ENCODE data around the gene GRN.
A peak's percentile ranks its signal among the peaks of the same experiment; 100 is the strongest.
"Not testable (repeated sequence)": the region's sequence is repeated elsewhere in the genome, so short reads cannot be mapped to it uniquely, and the experiment has no call there.

The GRN gene

DNA sequence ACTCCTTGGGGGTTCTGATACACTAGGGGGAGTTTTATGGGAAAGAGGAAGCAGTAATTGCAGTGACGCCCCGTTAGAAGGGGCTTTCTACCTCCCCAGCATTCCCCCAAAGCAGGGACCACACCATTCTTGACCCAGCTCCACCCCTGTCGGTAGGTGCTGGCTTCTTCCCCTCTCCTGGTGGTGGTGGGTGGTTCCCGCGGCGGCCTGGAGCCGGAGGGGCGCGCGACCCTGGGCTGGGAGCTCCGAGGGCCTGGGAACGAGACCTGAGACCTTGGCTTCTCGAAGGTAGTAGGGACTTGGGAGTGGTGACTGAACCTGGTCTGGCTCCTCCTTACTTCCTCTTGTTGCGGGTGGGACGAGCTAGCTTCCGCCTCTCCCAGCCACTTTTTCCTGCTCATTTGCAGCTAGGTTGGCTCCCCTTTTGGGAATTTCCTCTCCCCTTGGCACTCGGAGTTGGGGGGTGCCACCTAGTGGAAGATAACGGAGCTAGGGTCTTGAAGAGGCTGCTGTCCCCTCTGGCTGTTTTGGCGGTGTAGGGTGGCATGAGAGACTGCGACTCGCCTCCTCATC is 438 bp downstream of the GRN start:
- Histone ChIP-seq H3K4me3 (ENCODE audit: insufficient read depth, low read depth, low read length, poor library complexity, severe bottlenecking) (peak overlapping the region; percentile 65), H3K36me3 (ENCODE audit: control insufficient read depth, insufficient read depth, low read length) (no peaks in the 10 kb centered on the region), H3K4me1 (ENCODE audit: control insufficient read depth, insufficient read depth, low read length, poor library complexity, severe bottlenecking) (peaks cover 6% of the 10 kb centered on the region), H3K9me3 (ENCODE audit: control insufficient read depth, low read length) (no peaks in the 10 kb centered on the region), H3K27me3 (replicated peaks; ENCODE audit: control insufficient read depth, insufficient read depth, low read length, poor library complexity, severe bottlenecking) (no peaks in the 10 kb centered on the region), H3K27ac (ENCODE audit: insufficient read depth, low read length, poor library complexity, severe bottlenecking) (peak overlapping the region; percentile 57)
- DNase-seq: peak in 1 of 3 donors; percentile 26

DNA sequence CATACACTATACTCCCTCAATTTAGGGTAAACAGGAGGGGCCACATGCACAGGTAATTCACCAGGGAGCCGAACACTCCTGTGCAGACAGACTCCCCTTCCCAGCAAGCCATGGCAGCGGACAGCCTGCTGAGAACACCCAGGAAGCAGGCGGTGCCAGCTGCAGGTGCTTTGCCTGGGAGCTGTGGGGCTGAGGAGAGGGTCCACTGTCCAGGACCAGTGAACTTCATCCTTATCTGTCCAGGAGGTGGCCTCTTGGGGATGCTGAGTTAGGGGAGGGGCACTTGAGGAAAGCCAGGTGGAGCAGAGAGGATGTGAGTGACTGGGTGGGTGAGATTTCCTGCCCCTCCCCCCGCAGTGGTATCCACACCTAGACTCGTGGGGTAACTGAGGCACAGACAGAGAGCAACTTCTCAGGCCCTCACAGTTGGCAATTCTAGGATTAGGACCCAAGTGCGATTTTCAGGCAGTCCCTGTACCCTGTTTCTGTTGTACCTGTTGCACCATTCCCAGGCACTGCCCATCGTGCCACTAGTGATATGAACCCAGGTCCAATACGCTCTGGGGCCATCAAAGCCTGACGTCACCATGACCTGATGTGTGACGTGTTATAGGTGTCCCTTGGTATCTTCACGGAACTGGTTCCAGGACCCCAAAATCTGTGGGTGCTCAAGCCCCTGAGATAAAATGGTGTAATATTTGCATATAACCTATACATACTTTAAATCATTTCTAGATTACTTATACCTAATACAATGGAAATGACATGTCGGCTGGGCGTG is 1.2 kb downstream of the GRN start:
- no peak for DNase-seq
- peaks cover 6% of the 10 kb centered on the region for H3K4me1 ChIP-seq (ENCODE audit: control insufficient read depth, insufficient read depth, low read length, poor library complexity, severe bottlenecking)
- H3K36me3 ChIP-seq (ENCODE audit: control insufficient read depth, insufficient read depth, low read length): no peaks in the 10 kb centered on the region
- H3K9me3 ChIP-seq (ENCODE audit: control insufficient read depth, low read length): no peaks in the 10 kb centered on the region
- no peaks in the 10 kb centered on the region for H3K27me3 ChIP-seq (replicated peaks; ENCODE audit: control insufficient read depth, insufficient read depth, low read length, poor library complexity, severe bottlenecking)
- H3K27ac ChIP-seq (ENCODE audit: insufficient read depth, low read length, poor library complexity, severe bottlenecking): peak overlapping the region; percentile 57
- peak overlapping the region; percentile 65 for H3K4me3 ChIP-seq (ENCODE audit: insufficient read depth, low read depth, low read length, poor library complexity, severe bottlenecking)

DNA sequence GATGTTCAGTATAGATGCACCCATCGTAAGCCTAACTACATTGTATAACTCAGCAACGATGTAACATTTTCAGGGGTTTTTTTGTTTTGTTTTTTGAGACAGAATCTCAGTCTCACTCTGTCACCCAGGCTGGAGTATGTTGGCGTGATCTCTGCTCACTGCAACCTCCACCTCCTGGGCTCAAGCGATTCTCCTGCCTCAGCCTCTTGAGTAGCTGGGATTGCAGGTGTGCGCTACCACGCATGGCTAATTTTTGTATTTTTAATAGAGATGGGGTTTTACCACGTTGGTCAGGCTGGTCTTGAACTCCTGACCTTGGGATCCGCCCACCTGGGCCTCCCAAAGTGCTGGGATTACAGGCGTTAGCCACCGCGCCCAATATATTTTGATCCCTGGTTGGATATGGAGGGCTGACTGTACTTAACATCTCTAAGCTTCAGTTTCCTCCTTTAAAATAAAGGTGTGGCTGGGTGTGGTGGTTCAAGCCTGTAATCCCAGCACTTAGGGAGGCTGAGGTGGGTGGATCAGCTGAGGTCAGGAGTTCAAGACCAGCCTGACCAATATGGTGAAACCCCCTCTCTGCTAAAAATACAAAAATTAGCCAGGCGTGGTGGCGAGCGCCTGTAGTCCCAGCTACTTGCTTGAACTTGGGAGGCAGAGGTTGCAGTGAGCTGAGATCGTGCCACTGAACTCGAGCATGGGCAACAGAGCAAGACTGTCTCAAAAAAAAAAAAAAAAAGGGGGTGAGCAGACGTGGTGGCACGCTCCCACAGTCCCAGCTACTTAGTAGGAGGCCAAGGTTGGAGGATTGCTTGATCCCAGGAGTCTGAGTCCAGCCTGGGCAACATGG is 2.3 kb downstream of the GRN start:
- H3K36me3 ChIP-seq (ENCODE audit: control insufficient read depth, insufficient read depth, low read length); DNase-seq; H3K27me3 ChIP-seq (replicated peaks; ENCODE audit: control insufficient read depth, insufficient read depth, low read length, poor library complexity, severe bottlenecking); H3K27ac ChIP-seq (ENCODE audit: insufficient read depth, low read length, poor library complexity, severe bottlenecking); H3K4me1 ChIP-seq (ENCODE audit: control insufficient read depth, insufficient read depth, low read length, poor library complexity, severe bottlenecking); H3K4me3 ChIP-seq (ENCODE audit: insufficient read depth, low read depth, low read length, poor library complexity, severe bottlenecking); H3K9me3 ChIP-seq (ENCODE audit: control insufficient read depth, low read length): not testable (repeated sequence)

DNA sequence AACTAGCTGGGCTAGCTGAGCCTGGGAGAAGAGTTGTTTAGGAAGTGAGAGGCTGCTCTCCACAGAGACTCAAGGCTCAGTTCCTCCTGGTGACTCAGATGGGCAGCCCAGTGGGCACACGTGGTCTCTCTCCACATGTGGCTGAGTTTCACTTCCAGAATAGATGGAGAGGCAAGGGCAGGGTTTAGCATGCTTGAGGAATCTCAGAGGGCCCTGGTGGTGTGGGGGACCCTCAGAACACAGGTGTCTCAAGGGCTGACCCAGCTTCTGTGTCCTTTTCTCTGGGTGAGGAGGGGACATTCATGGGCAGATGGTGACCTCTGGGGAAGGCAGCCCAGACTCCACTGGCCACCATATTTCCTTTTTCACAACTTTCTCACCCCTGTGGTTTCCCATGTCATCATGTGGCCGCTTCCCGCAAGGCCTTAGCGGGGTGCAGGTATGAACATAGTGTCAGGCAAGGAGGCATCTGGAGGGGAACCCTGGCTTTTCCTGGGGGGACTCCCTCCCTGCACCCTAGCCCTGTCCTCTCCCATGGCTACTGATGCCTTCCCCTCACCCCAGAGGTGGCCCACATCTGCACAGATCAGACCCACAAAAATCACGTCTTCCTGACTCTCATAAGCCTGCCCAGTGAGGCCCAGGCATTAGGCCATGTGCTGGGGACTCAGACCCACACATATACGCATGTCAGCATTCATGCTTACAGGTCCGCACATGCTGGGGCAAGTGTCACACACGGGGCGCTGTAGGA is 3.3 kb downstream of the GRN start:
- DNase-seq: no peak
- Histone ChIP-seq H3K4me1 (ENCODE audit: control insufficient read depth, insufficient read depth, low read length, poor library complexity, severe bottlenecking) (peaks cover 6% of the 10 kb centered on the region), H3K27ac (ENCODE audit: insufficient read depth, low read length, poor library complexity, severe bottlenecking) (no peak overlapping the region), H3K27me3 (replicated peaks; ENCODE audit: control insufficient read depth, insufficient read depth, low read length, poor library complexity, severe bottlenecking) (no peaks in the 10 kb centered on the region), H3K4me3 (ENCODE audit: insufficient read depth, low read depth, low read length, poor library complexity, severe bottlenecking) (no peak overlapping the region), H3K36me3 (ENCODE audit: control insufficient read depth, insufficient read depth, low read length) (peaks cover 7% of the 10 kb centered on the region), H3K9me3 (ENCODE audit: control insufficient read depth, low read length) (no peaks in the 10 kb centered on the region)

DNA sequence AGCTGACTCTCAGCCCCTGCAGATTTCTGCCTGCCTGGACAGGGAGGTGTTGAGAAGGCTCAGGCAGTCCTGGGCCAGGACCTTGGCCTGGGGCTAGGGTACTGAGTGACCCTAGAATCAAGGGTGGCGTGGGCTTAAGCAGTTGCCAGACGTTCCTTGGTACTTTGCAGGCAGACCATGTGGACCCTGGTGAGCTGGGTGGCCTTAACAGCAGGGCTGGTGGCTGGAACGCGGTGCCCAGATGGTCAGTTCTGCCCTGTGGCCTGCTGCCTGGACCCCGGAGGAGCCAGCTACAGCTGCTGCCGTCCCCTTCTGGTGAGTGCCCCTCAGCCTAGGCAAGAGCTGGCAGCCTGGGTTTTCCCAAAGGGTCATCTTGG is 3.9 kb downstream of the GRN start:
- no peaks in the 10 kb centered on the region for H3K27me3 ChIP-seq (replicated peaks; ENCODE audit: control insufficient read depth, insufficient read depth, low read length, poor library complexity, severe bottlenecking)
- no peaks in the 10 kb centered on the region for H3K9me3 ChIP-seq (ENCODE audit: control insufficient read depth, low read length)
- peaks cover 7% of the 10 kb centered on the region for H3K36me3 ChIP-seq (ENCODE audit: control insufficient read depth, insufficient read depth, low read length)
- H3K4me1 ChIP-seq (ENCODE audit: control insufficient read depth, insufficient read depth, low read length, poor library complexity, severe bottlenecking): peaks cover 6% of the 10 kb centered on the region
- H3K27ac ChIP-seq (ENCODE audit: insufficient read depth, low read length, poor library complexity, severe bottlenecking): no peak overlapping the region
- DNase-seq: no peak
- H3K4me3 ChIP-seq (ENCODE audit: insufficient read depth, low read depth, low read length, poor library complexity, severe bottlenecking): no peak overlapping the region

DNA sequence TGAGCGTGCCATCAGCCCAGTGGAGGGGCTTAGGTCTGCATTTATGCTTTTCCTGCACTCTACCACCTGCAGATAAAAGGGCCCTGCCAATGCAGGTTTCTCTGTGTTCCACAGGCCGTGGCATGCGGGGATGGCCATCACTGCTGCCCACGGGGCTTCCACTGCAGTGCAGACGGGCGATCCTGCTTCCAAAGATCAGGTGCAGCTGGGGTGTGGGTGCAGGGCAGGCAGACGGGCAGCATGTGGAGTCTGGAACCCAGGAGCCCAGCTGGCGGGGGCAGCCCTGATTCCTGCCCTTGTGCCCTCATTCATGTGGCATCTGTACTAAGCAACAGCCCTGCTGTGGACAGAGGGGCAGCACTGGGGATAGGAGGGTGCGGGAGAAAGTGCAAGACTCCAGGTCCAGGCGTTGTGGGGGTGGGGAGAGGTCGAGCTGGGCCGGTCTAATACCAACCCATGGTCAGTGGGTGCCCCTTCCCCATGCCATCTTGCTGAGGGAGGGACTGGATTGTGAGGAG is 4.5 kb downstream of the GRN start:
- Histone ChIP-seq H3K4me3 (ENCODE audit: insufficient read depth, low read depth, low read length, poor library complexity, severe bottlenecking) (no peak overlapping the region), H3K36me3 (ENCODE audit: control insufficient read depth, insufficient read depth, low read length) (peaks cover 7% of the 10 kb centered on the region), H3K27me3 (replicated peaks; ENCODE audit: control insufficient read depth, insufficient read depth, low read length, poor library complexity, severe bottlenecking) (no peaks in the 10 kb centered on the region), H3K9me3 (ENCODE audit: control insufficient read depth, low read length) (no peaks in the 10 kb centered on the region), H3K27ac (ENCODE audit: insufficient read depth, low read length, poor library complexity, severe bottlenecking) (no peak overlapping the region), H3K4me1 (ENCODE audit: control insufficient read depth, insufficient read depth, low read length, poor library complexity, severe bottlenecking) (peaks cover 6% of the 10 kb centered on the region)
- no peak for DNase-seq

DNA sequence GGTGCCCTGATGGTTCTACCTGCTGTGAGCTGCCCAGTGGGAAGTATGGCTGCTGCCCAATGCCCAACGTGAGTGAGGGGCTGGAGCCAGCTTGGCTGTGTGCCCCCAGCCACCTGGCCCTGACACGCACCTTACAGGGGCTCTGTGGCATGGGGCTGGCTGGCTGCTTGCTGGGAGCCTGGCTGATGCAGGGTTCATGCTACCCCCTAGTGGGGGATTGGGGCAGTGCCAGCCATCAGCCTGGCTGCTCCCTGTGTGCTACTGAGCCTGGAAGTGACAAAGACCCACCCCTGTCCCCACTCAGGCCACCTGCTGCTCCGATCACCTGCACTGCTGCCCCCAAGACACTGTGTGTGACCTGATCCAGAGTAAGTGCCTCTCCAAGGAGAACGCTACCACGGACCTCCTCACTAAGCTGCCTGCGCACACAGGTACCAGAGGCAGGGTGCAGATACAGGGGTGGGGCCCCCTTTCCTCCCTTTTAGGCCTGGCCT is 5.7 kb downstream of the GRN start:
- no peaks in the 10 kb centered on the region for H3K27me3 ChIP-seq (replicated peaks; ENCODE audit: control insufficient read depth, insufficient read depth, low read length, poor library complexity, severe bottlenecking)
- H3K27ac ChIP-seq (ENCODE audit: insufficient read depth, low read length, poor library complexity, severe bottlenecking): no peak overlapping the region
- H3K9me3 ChIP-seq (ENCODE audit: control insufficient read depth, low read length): no peaks in the 10 kb centered on the region
- peaks cover 5% of the 10 kb centered on the region for H3K4me1 ChIP-seq (ENCODE audit: control insufficient read depth, insufficient read depth, low read length, poor library complexity, severe bottlenecking)
- H3K4me3 ChIP-seq (ENCODE audit: insufficient read depth, low read depth, low read length, poor library complexity, severe bottlenecking): no peak overlapping the region
- DNase-seq: peak; percentile 28 to 51 (median 42)
- peaks cover 7% of the 10 kb centered on the region for H3K36me3 ChIP-seq (ENCODE audit: control insufficient read depth, insufficient read depth, low read length)

DNA sequence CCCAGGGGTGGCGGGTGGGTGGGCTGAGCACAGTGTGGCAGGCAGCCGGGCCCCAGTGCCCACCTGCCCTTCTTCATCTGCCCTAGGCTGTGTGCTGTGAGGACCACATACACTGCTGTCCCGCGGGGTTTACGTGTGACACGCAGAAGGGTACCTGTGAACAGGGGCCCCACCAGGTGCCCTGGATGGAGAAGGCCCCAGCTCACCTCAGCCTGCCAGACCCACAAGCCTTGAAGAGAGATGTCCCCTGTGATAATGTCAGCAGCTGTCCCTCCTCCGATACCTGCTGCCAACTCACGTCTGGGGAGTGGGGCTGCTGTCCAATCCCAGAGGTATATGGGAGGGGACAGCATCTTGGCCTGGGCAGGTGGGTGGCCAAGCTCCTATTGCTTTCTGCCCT is 6.4 kb downstream of the GRN start:
- H3K27me3 ChIP-seq (replicated peaks; ENCODE audit: control insufficient read depth, insufficient read depth, low read length, poor library complexity, severe bottlenecking): no peaks in the 10 kb centered on the region
- no peak overlapping the region for H3K4me3 ChIP-seq (ENCODE audit: insufficient read depth, low read depth, low read length, poor library complexity, severe bottlenecking)
- H3K27ac ChIP-seq (ENCODE audit: insufficient read depth, low read length, poor library complexity, severe bottlenecking): no peak overlapping the region
- H3K4me1 ChIP-seq (ENCODE audit: control insufficient read depth, insufficient read depth, low read length, poor library complexity, severe bottlenecking): no peaks in the 10 kb centered on the region
- DNase-seq: no peak
- H3K9me3 ChIP-seq (ENCODE audit: control insufficient read depth, low read length): no peaks in the 10 kb centered on the region
- H3K36me3 ChIP-seq (ENCODE audit: control insufficient read depth, insufficient read depth, low read length): peaks cover 7% of the 10 kb centered on the region

DNA sequence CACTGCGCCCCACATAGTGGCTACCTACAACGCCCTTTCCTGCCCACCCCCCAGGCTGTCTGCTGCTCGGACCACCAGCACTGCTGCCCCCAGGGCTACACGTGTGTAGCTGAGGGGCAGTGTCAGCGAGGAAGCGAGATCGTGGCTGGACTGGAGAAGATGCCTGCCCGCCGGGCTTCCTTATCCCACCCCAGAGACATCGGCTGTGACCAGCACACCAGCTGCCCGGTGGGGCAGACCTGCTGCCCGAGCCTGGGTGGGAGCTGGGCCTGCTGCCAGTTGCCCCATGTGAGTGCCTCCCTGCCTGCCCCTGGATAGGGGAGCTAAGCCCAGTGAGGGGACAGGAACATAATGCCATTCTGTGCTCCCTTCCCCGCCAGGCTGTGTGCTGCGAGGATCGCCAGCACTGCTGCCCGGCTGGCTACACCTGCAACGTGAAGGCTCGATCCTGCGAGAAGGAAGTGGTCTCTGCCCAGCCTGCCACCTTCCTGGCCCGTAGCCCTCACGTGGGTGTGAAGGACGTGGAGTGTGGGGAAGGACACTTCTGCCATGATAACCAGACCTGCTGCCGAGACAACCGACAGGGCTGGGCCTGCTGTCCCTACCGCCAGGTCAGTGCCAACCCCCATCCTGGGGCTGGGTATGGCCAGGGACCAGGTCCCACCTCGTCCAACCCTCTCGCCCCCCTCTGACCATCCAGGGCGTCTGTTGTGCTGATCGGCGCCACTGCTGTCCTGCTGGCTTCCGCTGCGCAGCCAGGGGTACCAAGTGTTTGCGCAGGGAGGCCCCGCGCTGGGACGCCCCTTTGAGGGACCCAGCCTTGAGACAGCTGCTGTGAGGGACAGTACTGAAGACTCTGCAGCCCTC is 7.1 kb downstream of the GRN start:
- no peaks in the 10 kb centered on the region for H3K4me1 ChIP-seq (ENCODE audit: control insufficient read depth, insufficient read depth, low read length, poor library complexity, severe bottlenecking)
- no peaks in the 10 kb centered on the region for H3K27me3 ChIP-seq (replicated peaks; ENCODE audit: control insufficient read depth, insufficient read depth, low read length, poor library complexity, severe bottlenecking)
- H3K36me3 ChIP-seq (ENCODE audit: control insufficient read depth, insufficient read depth, low read length): peaks cover 7% of the 10 kb centered on the region
- no peaks in the 10 kb centered on the region for H3K9me3 ChIP-seq (ENCODE audit: control insufficient read depth, low read length)
- no peak overlapping the region for H3K27ac ChIP-seq (ENCODE audit: insufficient read depth, low read length, poor library complexity, severe bottlenecking)
- no peak overlapping the region for H3K4me3 ChIP-seq (ENCODE audit: insufficient read depth, low read depth, low read length, poor library complexity, severe bottlenecking)
- DNase-seq: no peak
